Urinary bladder (tissue), 4 donors: ENCODE results near the gene KISS1. TPM values are rescaled to one million over a fixed set of nuclear protein-coding genes. Genes with fewer than 3 reads are reported as not detected.

Experiments
- DNase-seq: peaks from one replicate; pipeline ENCODE4 v3.0.0-alpha.2; 2015; ENCODE audit errors: extremely low spot score
- H3K27ac ChIP-seq: one replicate; pipeline ENCODE4 v1.5.1; 2013; ENCODE audit warnings: low read depth, mild to moderate bottlenecking, moderate library complexity
- H3K36me3 ChIP-seq: one replicate; pipeline ENCODE4 v1.6.1; 2013; ENCODE audit warnings: mild to moderate bottlenecking, moderate library complexity; ENCODE audit not compliant: insufficient read depth
- H3K4me1 ChIP-seq: one replicate; pipeline ENCODE4 v1.6.1; 2013; ENCODE audit warnings: mild to moderate bottlenecking, moderate library complexity; ENCODE audit not compliant: insufficient read depth
- H3K4me3 ChIP-seq: one replicate; pipeline ENCODE4 v1.5.1; 2013; ENCODE audit warnings: low read depth, low read length
- WGBS: extraction: QIAGEN DNeasy Blood & Tissue Kit; methylation state at CpG from one replicate; pipeline ENCODE4 v1.1.7; 2013; 5-methylcytosine and 5-hydroxymethylcytosine counted together
- polyA plus RNA-seq: library from polyadenylated mRNA; stranded (reverse); fragments of 200-250 nt; gene quantifications from one replicate; pipeline ENCODE4 v1.2.3, GENCODE V29; 2013
- total RNA-seq: library from RNA; depleted of rRNA; stranded (reverse); fragments of >200 nt; gene quantifications from one replicate; pipeline ENCODE4 v1.2.3, GENCODE V29; 2014
- donor health status: healthy with polysubstance abuse.
- donor health status: healthy.

KISS1 gene
- total and polyA plus RNA-seq, 2 donors = 1.3 TPM; not detected in 1

DNA sequence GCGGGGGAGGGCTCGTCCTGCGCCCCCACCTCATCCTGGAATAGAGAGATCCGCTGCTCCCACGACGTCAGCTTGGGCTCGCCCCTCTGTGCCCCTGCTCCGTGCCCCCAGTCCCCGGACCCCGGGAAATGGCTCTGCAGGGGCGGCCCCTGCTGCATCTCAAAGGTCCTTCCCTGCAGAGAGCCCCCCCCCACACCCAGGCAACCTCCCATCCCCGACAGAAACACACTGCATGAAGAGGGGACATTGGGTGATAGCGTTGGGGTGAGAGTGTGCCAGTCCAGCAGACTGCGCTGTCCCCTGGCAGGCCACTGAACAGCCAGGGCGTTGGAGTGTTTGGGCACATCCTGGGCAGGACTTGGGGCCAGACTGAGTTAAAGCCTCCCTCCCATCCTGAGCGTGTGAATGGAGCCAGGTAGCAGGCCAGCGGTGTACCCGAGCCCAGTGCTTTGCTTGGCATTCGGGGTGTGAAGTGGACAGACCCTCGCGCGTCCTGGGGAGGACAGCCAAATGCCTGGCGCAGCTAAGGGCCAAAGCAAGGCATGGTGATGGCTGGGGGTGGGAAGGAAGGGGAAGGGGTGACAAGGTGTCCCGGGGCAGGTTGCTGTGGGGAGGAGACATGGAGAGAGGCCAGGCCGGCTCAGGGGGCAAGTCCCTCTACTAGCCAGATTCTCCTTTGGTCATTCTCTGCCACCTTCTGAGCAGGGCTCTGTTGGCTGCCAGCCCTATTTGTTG lies 43.8 kb downstream of the KISS1 start:
- H3K4me1 ChIP-seq = no peaks in the 10 kb centered on the region
- H3K4me3 ChIP-seq = peak overlapping the region; percentile 70
- no peak overlapping the region for H3K27ac ChIP-seq
- DNase-seq = no peak
- no peaks in the 10 kb centered on the region for H3K36me3 ChIP-seq
- WGBS = 30% methylated on average over 25 of the region's 25 CpGs

DNA sequence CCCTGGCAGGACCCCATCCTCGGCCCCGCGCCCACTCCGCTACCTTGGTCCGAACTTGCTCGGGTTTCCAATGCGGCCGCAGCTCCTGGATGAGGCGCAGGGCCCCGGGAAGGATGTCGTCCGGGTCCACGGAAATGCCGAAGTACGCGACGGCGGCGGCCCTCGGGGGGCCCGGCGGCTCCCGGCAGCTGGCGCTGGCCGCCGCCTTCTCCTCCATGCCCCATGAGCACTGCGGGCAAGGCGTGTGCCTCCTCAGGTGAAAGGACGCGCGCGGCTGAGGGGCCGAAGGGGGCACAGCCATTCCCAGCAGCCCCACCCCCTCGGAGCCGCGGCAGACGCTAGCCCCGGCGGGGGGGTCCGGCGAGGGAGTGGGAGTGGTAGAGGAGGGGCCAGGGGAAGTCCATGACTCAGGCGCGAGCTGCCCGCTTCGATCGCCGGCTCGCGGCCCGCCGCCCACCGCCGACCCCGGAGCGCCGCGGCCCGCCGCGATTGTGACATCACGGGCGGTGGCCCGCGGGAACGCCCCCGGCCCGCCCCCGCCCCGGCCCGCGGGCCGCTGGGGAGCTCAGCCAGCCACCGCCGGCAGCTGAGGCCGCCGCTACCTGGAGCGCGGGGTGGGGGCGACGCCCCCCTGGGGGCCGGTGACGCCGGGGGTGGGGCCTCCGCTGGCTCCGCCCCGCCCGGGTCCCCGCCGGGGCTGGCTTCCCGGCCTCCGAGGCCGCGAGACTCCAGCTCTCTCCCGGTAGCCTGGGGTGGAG lies 44.6 kb downstream of the KISS1 start, which contains the start of gene ETNK2:
Gene ETNK2, minus strand, starts transcription at position 493 of the 758 bp plus-strand sequence. Its CDS starts 192 bp downstream, at position 301.
- H3K4me3 ChIP-seq = peak within 1 kb of the TSS; percentile 70

DNA sequence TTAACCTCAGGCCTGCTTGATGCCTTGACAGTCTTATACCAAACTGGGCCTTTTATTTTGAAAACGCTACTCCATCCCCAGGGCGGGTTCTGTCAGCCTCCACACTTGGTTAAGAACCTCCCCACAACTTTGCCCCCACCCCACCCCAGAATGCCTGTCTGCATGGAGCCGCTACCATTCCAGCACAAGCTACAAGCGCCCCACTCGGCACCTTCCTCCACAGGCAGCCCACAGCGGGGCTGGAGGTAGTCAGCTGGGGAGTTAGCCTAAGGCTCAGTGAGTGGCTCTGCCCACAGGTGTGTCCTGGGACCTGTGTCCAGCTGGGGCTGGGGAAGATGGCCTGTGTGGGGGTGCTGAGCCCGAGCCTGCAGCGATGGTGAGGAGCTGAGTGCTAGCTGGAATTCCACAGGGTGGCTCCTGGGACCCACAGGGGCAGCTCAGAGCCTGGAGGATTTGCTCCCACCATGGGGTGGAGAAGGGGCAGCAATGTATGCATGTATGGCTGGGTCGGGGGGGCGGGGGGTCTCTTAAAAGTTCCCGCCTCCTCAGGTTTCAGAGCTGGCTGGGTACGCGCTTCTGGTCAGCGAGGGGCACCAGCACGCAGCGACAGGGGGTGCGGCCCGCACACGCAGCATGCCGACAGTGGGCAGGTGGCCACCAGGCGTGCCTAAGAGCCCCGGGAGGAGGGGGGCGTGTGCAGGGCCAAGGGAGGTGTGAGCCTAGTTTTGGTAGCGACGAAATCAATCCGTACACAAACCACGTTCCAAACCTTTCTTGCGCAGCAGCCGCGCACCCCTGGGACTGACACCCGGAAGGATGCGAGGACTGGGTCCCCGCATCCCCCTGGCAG lies 45.4 kb downstream of the KISS1 start:
- Histone ChIP-seq H3K36me3 (no peaks in the 10 kb centered on the region), H3K27ac (peak overlapping the region; percentile 55), H3K4me3 (peak overlapping the region; percentile 70), H3K4me1 (no peaks in the 10 kb centered on the region)
- no peak for DNase-seq
- whole genome bisulfite sequencing = 26% methylated on average over 33 of the region's 33 CpGs

More for the DNA sequence above, 44.6 kb downstream of the KISS1 start, which contains the start of gene ETNK2:
- no peak for DNase-seq
- Histone ChIP-seq H3K27ac (peak within 1 kb of the TSS; percentile 55), H3K36me3 (no peaks in the 10 kb centered on the region), H3K4me1 (no peaks in the 10 kb centered on the region)
- WGBS = under 1% methylated on average over 93 of the region's 94 CpGs

DNA sequence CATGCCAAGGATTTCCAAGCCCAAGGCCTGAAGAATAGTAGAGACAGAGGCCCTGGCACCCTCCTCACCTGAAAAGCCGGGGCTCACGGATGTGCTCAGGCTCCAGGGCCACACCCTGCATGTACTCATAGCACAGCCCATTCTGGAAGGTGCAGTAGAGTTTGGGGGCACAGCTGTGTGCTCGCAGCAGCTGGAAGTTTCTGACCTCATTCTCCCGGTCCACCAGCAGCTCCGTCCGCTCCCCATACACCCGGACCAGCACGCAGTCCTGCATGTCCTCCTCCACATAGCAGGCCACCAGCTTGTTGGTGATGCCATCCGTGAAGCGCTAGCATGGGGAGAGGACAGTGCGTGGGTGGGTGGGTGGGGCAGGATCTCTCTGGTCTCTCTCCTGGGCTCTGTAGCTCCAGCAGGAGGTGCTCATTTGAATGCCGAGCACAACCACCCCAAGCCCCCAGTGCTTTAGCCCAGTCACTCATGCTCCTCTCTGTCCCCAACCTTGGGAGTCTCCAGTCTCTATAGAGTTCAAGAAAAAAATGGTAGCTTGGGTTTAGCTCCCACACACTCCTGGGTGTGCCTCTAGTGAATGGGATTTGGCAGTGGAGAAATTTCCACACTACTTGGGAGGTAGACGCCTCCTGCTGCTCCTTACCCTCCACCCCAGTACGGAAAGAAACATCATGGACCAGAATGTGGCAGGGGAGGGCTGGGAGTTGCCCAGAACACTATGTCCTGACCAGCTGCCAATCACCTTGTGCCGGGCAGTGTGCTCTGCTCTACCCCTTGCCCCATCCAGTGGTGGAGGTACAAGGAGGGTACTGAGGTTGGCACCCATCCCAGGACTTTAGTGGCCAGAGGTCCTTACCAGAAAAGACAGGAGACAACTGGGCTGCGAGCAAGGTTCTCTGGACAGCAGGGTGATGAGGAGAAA lies 46.4 kb downstream of the KISS1 start:
- no peak overlapping the region for H3K4me3 ChIP-seq
- no peaks in the 10 kb centered on the region for H3K36me3 ChIP-seq
- H3K4me1 ChIP-seq = no peaks in the 10 kb centered on the region
- no peak for DNase-seq
- 78% methylated on average over 16 of the region's 16 CpGs for WGBS
- H3K27ac ChIP-seq = no peak overlapping the region

DNA sequence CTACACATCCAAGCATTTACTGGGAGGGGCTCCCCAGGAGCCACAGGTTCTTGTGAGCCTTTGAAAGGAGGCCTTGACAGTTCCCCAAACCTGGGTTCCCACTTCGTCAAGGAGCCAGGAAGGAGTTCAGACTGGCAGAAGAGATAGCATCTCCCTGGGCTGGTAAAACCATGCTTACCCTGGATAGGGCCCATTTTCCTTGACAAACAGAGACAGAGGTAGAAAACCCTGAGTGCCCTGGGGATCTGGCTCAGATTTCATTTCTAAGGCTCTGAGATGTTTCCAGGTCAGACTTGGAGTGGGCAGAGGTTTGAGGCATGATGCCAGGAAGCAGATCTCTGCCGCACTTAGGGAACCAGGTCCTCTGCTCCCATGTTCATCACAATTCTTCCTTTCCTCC lies 47.2 kb downstream of the KISS1 start:
- 81% methylated on average over 2 of the region's 2 CpGs for WGBS
- DNase-seq = no peak
- H3K4me3 ChIP-seq = no peak overlapping the region
- no peaks in the 10 kb centered on the region for H3K36me3 ChIP-seq
- H3K27ac ChIP-seq = no peak overlapping the region
- H3K4me1 ChIP-seq = no peaks in the 10 kb centered on the region

DNA sequence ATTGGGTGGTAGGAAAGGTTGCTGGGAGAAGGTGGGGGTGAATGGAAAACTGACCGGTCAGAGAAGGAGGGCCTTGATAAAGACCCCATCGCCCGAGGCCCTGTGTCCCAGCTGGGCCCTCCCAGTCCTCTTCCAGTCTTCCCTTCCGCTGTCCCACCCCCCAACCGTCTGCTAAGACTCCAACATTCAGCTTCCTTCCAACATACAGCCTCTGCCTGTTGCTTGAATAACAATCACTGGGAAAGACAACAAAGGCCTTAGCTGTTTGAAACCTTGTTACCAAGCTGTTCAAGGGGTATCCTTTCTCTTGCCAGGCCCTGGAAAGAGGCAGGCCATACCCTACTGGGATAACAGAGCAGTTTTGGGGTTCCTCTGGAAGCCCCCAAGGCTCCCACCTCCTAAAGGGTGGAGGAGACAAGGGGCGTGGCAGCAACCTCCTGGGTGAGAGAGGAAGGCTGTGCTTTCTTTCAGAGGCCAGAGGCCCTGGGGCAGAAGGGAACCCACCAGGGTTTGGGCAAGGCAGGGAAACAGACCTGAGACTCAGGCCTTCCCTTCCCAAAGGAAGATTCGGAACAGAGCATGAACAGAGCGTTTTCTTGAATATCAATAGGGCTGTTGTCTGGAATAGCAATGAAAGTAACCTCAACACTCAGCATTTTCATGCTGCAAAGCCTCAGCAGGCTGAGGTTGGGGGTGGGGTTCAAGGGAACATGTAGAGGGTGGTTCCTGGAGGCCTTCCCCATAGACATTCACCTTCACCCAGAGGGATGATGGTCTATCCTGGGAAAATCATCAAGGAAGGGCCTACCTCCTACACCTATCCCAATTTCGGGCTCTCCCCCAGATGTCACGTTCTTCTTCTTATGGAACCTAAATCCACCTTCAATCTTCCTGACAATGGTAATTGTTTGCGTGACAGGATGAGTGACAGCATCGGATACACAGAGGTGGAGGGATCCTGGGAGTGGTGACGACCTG lies 48.6 kb downstream of the KISS1 start:
- 79% methylated on average over 13 of the region's 13 CpGs for WGBS
- no peaks in the 10 kb centered on the region for H3K4me1 ChIP-seq
- no peak for DNase-seq

DNA sequence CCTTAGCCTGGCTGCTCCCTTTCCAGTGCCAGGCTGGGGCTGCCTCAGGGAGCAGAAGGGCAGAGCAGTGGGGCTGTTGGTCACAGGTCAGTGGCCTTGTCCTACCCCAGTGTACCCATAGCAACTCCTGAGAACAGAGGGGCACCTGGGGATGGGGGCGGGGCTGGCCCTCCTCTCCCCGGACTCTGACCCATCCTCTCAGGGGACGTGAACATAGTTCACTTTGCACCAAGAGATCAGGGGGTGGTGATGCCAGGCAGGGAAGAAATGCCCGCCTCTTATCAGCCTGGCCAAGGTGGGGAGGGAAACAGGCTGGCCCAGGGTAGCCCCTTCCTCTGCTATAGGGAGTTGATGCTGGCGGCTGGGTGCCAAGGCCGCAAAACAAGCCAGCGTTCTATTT lies 49.3 kb downstream of the KISS1 start:
- WGBS = 83% methylated on average over 7 of the region's 7 CpGs
- Histone ChIP-seq H3K4me3 (no peak overlapping the region), H3K4me1 (no peaks in the 10 kb centered on the region), H3K27ac (no peak overlapping the region), H3K36me3 (no peaks in the 10 kb centered on the region)
- no peak for DNase-seq

More for the DNA sequence above, 48.6 kb downstream of the KISS1 start:
- H3K4me3 ChIP-seq = no peak overlapping the region
- H3K27ac ChIP-seq = no peak overlapping the region
- no peaks in the 10 kb centered on the region for H3K36me3 ChIP-seq

DNA sequence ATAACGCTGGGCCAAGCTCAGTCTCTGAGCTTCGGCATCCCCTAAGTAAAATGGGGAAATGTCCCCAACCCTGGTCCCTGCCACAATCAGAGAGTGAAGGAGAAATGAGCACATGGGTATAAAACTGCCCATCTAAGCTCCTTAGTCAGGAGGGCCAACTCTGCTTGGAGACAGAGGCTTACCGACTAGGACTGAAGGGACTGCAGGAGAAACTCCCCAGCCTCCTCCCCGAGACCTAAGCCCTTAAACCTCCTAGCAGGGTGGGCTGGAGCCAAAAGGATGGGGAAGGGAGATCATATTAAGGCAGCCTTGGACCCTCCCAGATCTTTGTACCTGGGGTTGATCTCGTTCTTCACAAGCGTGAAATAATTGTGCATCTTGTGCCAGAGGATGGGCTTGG lies 50.0 kb downstream of the KISS1 start:
- WGBS = 88% methylated on average over 6 of the region's 6 CpGs
- DNase-seq = no peak

DNA sequence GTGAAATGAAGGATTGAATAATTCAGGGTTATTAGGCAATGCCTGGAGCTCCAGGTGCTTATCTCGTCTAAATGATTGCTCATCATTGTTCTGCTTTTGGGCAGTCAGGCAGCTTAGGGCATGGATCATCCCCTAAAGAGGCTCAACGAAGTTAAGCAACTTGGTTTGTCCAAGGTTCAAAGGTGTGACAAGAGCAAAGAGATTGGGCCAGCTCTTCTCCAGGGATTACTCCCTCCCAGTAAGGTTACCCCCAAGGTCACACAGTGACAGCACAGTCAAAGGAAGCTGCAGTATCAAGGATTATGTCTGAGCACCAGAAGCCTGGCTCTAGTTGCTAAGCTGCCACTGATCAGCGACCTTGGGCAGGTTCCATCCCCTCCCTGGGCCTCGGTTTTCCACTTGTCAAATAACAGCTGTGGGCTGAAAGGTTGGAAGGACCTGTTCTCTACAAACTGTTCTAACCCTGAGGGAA lies 51.2 kb downstream of the KISS1 start:
- WGBS = 78% methylated on average over 4 of the region's 4 CpGs
- DNase-seq = no peak
- Histone ChIP-seq H3K4me1 (no peaks in the 10 kb centered on the region), H3K27ac (no peak overlapping the region), H3K4me3 (no peak overlapping the region), H3K36me3 (no peaks in the 10 kb centered on the region)

More for the DNA sequence above, 50.0 kb downstream of the KISS1 start:
- H3K4me1 ChIP-seq = no peaks in the 10 kb centered on the region
- H3K36me3 ChIP-seq = no peaks in the 10 kb centered on the region
- H3K4me3 ChIP-seq = no peak overlapping the region
- H3K27ac ChIP-seq = no peak overlapping the region

DNA sequence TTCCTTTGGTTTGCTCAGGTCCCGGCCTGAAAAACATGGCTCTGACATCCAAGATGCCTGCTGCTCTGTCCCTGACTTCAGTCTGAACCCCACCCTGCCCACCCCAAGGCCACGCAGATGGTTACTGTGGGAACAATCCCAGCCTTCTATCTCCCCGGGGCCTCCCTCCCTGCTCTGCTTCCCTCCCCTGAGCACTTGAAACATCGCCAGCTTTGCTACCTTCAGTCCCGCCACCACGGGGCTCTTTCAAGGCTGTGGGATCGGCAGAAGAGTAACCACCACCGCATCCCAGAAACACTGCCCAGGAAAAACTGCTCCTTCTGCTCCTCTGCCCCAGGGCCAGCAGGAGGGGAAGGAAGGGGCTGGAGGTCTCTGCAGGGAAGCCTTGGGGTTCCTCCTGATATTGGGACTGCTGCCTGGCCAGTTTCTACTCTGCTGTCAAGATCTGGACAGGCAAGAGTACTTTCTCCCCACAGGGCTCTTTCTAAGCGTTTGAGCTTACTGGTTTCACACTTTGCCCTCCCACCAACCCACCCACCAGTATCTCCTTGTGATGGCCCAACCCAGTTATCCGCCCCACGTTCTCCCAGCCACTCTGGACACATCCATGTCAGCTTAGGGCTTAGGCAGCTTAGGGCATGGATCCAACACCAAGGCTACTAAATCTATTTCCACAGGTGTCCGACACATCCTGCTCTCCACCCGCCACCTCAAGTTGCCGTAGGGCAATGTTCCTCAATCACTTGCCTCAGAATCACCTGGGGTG lies 52.8 kb downstream of the KISS1 start:
- DNase-seq = no peak
- 82% methylated on average over 14 of the region's 14 CpGs for WGBS

More for the DNA sequence above, 52.8 kb downstream of the KISS1 start:
- Histone ChIP-seq H3K4me1 (no peaks in the 10 kb centered on the region), H3K4me3 (no peak overlapping the region), H3K27ac (no peak overlapping the region), H3K36me3 (no peaks in the 10 kb centered on the region)
